ENCODE results near the gene SERPINB2. TPM values are rescaled to one million over a fixed set of nuclear protein-coding genes. Genes with fewer than 3 reads are reported as not detected.
"Not testable (repeated sequence)": the region's sequence is repeated elsewhere in the genome, so short reads cannot be mapped to it uniquely, and the experiment has no call there.

Gene SERPINB2
- polyA plus RNA-seq, 6 donors from 2014 or later, result 0.15 to 0.39 TPM; not detected in 4

DNA sequence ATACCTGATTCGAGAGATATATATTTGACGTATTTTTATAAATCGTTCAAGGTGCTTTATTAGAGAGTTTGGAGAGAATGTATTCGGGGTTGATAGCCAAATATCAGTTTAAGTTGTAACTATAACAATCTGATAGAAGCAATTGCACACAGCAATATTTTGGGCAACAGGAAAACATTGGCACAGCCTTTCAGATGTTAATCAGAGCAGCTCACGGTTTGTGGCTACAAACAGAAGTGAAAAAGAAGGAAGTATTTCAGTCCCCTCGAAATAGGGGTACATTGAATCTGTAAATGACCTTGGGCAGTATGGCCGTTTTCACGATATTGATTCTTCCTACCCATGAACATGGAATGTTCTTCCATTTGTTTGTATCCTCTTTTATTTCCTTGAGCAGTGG is 40.8 kb downstream of the SERPINB2 start:
- Mint-ChIP-seq H3K27me3 (peaks cover 8 to 18% (median 10%) of the 10 kb centered on the region in 3 donors), H3K36me3 (no peaks in the 10 kb centered on the region)
- DNase-seq, result no peak

DNA sequence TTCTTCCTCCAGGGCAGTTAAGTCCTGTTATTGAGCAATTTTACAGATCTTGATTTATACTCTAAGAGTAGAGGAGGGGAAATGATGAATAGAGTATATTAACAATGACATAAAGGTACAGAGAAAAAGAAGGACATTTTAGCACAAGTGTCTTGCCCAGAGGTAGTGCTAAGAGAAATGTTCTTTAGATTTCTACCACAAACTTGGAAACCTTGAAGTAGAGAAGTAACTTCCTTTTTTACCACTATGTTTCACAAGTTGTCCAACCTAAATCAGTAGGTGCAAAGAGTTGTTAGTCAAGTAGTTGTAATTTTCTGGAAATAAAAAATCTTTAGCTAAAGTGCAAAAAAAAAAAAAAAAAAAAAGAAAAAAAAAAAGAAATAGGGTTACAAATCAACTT is 41.9 kb downstream of the SERPINB2 start:
- DNase-seq; H3K9me3 Mint-ChIP-seq; H3K4me3 Mint-ChIP-seq; H3K36me3 Mint-ChIP-seq; H3K4me1 Mint-ChIP-seq; ATAC-seq (ENCODE audit: low read depth in 2 of 2); H3K27ac Mint-ChIP-seq: not testable (repeated sequence)
- H3K27me3 Mint-ChIP-seq, result peaks cover 0 to 10% (median 10%) of the 10 kb centered on the region in 3 donors

More for the DNA sequence above, 40.8 kb downstream of the SERPINB2 start:
- no peak overlapping the region for H3K4me3 Mint-ChIP-seq
- no peak overlapping the region for H3K27ac Mint-ChIP-seq
- peak in 1 of 2 donors; percentile 32 for ATAC-seq (ENCODE audit: low read depth in 2 of 2)
- H3K9me3 Mint-ChIP-seq, result no peaks in the 10 kb centered on the region
- H3K4me1 Mint-ChIP-seq, result peaks cover 0 to 7% (median 0%) of the 10 kb centered on the region in 3 donors

- ATAC-seq (ENCODE audit: low read depth in 2 of 2), result no peak
- no peak for DNase-seq
- Mint-ChIP-seq H3K4me1 (peaks cover 0 to 7% (median 0%) of the 10 kb centered on the region in 3 donors), H3K27ac (no peak overlapping the region), H3K9me3 (no peaks in the 10 kb centered on the region), H3K36me3 (no peaks in the 10 kb centered on the region), H3K4me3 (no peak overlapping the region), H3K27me3 (peaks cover 0 to 14% (median 0%) of the 10 kb centered on the region in 3 donors)
Measured at GRCh38 chr18:63930773-63931354, 43.4 kb downstream of the SERPINB2 start.

DNA sequence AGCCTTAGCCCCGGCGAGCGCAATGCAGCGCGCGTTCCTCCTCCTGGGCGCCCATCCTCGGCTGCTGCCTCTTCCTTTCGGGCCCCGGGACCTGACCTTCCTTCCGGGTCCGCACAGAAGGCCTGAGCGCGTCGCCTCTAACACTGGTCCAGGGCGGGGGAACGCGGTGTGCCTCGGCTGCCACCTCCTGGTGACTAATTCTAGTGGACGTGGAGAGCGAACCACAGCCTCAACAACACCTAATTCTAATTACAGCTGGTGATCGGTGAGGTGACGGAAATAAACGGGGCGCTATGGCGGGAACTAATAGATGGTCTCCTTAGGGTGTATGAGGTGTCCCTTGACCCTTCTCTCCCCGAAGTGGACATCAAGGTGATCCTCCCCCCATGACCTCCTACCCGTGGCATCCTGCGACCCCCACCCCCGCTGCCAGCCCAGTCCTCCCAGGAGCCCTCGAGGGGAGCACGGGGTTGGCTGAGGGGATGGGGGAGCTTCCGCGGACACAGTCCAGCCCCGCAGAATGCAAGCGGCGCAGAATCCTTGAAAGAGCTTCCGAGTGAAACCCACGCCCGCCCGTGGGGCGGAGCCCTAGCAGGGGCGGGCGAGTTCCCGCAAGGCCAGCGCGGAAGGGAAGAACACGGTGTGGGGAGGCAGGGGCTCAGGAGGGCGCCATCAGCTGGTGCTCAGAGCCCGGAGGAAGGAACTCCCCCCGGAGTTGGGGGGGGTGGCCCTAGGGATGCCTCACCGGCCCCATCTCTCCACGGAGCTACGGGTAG is 48.8 kb downstream of the SERPINB2 start:
- H3K4me1 Mint-ChIP-seq, result peaks cover 3 to 7% (median 4%) of the 10 kb centered on the region in 3 donors
- peak overlapping the region in 1 of 6 donors; percentile 53 for H3K27ac Mint-ChIP-seq

DNA sequence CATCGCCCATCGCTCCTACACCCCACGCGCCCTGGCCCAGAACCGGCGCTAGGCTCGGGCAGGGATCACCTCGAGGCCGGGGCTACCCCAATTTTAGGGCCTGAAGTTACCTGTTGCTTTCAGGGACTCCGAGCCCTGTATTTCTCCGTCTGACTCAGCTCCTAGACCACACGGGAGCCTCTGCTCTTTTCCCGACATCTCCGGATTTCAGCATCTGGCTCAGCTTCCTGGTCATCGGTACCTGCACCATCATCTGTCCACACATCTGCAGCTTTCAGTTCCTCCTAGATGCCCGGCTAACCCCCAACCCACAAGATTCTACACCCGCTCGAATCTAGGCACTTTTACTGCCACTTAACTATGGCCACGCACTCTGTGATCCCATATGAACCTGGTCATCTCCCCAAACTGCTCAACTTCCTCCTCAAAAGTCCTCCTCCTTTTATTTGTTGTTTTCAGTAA is 49.5 kb downstream of the SERPINB2 start:
- ATAC-seq (ENCODE audit: low read depth in 2 of 2) (no peak), DNase-seq (no peak)
- Mint-ChIP-seq H3K9me3 (peaks cover 0 to 6% (median 0%) of the 10 kb centered on the region in 7 donors), H3K36me3 (no peaks in the 10 kb centered on the region), H3K4me1 (peaks cover 3 to 7% (median 4%) of the 10 kb centered on the region in 3 donors), H3K27ac (no peak overlapping the region), H3K4me3 (peak overlapping the region in 1 of 8 donors; percentile 78), H3K27me3 (peaks cover 9 to 19% (median 11%) of the 10 kb centered on the region in 3 donors)

More for the DNA sequence above, 48.8 kb downstream of the SERPINB2 start:
- DNase-seq (peak; percentile 34), ATAC-seq (ENCODE audit: low read depth in 2 of 2) (peak; percentile 91)
- peak overlapping the region in 3 of 8 donors; percentile 77 to 82 (median 78) for H3K4me3 Mint-ChIP-seq
- no peaks in the 10 kb centered on the region for H3K9me3 Mint-ChIP-seq
- H3K36me3 Mint-ChIP-seq, result no peaks in the 10 kb centered on the region
- peaks cover 3 to 12% (median 5%) of the 10 kb centered on the region in 3 donors for H3K27me3 Mint-ChIP-seq

DNA sequence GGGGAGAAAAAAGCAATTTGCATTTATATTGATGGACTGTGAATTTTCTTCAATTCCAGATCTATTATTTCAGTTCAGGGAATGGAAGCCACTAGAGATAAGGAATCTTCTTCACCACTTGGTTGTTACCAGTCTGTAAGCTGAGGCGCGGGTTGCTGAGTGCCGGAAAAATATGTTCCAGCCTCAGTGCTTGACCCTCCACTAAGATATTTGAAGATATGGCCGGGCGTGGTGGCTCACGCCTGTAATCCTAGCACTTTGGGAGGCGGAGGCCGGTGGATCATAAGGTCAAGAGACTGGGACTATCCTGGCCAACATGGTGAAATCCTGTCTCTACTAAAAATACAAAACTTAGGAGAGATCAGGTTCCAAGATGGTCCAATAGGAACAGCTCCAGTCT is 52.5 kb downstream of the SERPINB2 start:
- H3K9me3 Mint-ChIP-seq, result peaks cover 0 to 8% (median 0%) of the 10 kb centered on the region in 7 donors
- H3K4me3 Mint-ChIP-seq, result no peak overlapping the region
- no peak for DNase-seq
- H3K4me1 Mint-ChIP-seq, result peaks cover 3 to 7% (median 4%) of the 10 kb centered on the region in 3 donors
- no peak overlapping the region for H3K27ac Mint-ChIP-seq
- ATAC-seq (ENCODE audit: low read depth in 2 of 2), result no peak
- peaks cover 35 to 39% (median 35%) of the 10 kb centered on the region in 3 donors for H3K27me3 Mint-ChIP-seq
- no peaks in the 10 kb centered on the region for H3K36me3 Mint-ChIP-seq

- Mint-ChIP-seq H3K27me3 (peaks cover 35 to 39% (median 36%) of the 10 kb centered on the region in 3 donors), H3K9me3 (peaks cover 0 to 10% (median 0%) of the 10 kb centered on the region in 7 donors)
- not testable (repeated sequence) for H3K36me3 Mint-ChIP-seq; DNase-seq; H3K4me1 Mint-ChIP-seq; H3K27ac Mint-ChIP-seq; ATAC-seq (ENCODE audit: low read depth in 2 of 2); H3K4me3 Mint-ChIP-seq
Measured at GRCh38 chr18:63940543-63941050, 53.1 kb downstream of the SERPINB2 start.

DNA sequence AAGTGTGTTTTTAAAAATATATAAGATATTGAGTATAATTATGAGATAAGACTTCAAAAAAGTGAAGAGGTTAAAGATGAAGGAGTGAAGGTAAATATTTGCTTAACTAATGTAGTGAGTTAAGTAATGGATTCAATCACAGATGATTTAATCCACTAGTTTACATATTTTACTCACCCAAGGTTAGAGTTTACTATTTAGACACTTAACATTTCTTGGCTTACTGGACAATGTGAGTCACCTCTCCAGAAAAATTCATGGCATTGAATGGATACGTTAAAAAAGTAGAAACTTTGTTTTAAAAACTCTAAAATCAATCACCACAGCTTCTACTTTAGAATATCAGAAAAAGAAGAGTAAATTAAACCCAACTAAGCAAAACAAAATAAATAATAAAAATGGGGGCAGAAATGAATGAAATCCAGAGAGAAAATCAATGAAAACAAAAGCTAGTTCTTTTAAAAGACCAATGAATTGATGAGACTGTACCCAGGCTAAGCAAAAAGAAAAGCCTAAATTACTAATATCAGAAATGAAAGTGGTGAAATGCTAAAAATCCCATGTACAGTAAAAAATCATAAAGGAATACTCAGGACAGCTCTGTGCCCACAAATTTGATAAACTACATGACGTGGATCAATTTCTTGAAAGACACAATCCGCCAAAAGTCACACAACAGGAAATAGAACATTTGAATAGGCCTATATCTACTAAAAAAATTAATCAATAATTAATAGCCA is 59.7 kb downstream of the SERPINB2 start:
- Mint-ChIP-seq H3K36me3 (no peaks in the 10 kb centered on the region), H3K9me3 (peaks cover 0 to 9% (median 3%) of the 10 kb centered on the region in 7 donors), H3K27ac (no peak overlapping the region), H3K4me1 (peaks cover 8 to 16% (median 9%) of the 10 kb centered on the region in 3 donors), H3K4me3 (no peak overlapping the region), H3K27me3 (peaks cover 25 to 63% (median 41%) of the 10 kb centered on the region in 3 donors)
- DNase-seq, result no peak
- no peak for ATAC-seq (ENCODE audit: low read depth in 2 of 2)

GRCh38 chr18:63949068-63949737 is 61.7 kb downstream of the SERPINB2 start, which contains the start of gene HMSD:
TSS of gene HMSD (plus strand) at chr18:63949301. CDS start at chr18:63953456, 4,155 bp downstream.
- peak; percentile 94 to 97 for ATAC-seq (ENCODE audit: low read depth in 2 of 2)
- Mint-ChIP-seq H3K9me3 (peaks cover 0 to 7% (median 3%) of the 10 kb centered on the region in 7 donors), H3K4me3 (peak within 1 kb of the TSS in 7 of 8 donors; percentile 52 to 82 (median 61)), H3K4me1 (peaks cover 8 to 16% (median 9%) of the 10 kb centered on the region in 3 donors), H3K27me3 (peaks cover 5 to 43% (median 25%) of the 10 kb centered on the region in 3 donors), H3K36me3 (no peaks in the 10 kb centered on the region), H3K27ac (peak within 1 kb of the TSS in 1 of 6 donors; percentile 32)
- peak; percentile 30 for DNase-seq

DNA sequence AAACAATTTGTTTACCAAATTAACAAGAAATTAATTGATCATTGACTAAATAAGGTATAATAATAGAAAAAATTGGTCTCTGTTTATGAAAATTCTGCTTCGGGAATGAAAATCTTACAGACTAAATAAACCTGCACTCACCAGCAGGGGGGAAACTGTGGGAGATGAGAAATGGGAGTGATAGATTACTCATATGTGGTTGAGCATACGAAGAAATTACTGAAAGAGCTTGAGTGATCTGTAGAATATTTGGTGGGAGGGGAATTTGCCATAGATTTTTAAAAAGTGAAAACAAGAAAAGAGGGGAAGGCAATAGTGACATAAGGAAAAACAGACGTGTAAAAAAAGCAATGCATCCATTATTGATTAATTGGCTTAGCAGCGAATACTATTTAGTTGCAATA is 63.8 kb downstream of the SERPINB2 start:
- DNase-seq, result no peak
- Mint-ChIP-seq H3K27me3 (peaks cover 12 to 43% (median 16%) of the 10 kb centered on the region in 3 donors), H3K4me3 (no peak overlapping the region), H3K9me3 (peaks cover 0 to 7% (median 3%) of the 10 kb centered on the region in 7 donors), H3K27ac (no peak overlapping the region), H3K36me3 (no peaks in the 10 kb centered on the region), H3K4me1 (peaks cover 8 to 16% (median 9%) of the 10 kb centered on the region in 3 donors)
- no peak for ATAC-seq (ENCODE audit: low read depth in 2 of 2)

Data from naive B cell (primary cell).